GM04503 (cell line): ENCODE measurements around the gene TRIM67.

Source experiments
- DNase-seq: peaks from one replicate; pipeline ENCODE4 v3.0.0-alpha.2; 2012; ENCODE audit warnings: low read depth

TRIM67 gene

GRCh38 chr1:231233735-231234417, 72.0 kb downstream of the TRIM67 start:
- DNase-seq: no peak

DNA sequence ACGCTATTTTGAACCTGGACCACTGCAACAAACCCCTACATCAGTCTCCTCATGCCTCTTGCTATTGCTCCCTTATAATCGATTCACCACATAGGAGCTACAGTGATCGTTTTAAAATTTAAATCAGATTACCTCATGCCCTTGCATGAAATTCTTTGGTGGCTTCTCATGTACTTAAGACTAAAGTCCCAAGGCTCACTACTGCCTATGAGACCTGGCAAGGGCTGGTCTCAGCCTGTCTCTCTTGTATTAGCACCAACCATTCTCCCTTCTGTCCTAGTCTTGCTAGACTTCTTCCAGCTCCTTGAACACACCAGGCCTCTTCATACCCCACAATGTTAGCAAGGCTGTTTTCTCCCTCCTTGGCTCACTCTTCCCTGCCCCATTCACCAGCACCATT, 72.6 kb downstream of the TRIM67 start:
- no peak for DNase-seq

DNA sequence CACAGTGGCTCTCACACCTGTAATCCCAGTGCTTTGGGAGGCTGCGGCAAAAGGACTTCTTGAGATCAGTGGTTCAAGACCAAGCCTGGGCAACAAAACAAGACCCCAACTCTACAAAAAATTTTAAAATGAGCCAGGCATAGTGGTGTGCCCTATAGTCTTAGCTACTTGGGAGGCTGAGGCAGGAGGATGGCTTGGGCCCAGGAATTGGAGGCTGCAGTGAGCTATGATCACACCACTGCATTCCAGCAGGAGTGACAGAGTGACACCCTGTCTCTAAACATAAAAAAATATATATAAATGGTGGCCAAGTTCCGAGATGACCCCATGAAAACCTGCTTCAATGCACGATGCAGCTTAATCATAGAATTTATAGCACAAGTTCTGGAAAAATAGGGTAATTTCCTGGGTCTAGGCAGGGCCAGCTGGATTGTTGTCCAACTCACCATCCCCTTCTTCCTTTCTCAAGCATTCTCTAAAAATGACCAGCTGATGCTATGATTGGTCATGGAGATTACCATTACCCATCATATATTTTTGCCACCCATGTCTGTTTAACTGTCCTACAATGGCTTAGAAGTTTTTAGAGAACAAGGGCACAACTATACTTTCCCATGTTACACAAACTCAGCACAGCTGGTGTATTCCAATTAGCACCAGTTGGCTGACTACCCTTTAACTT, 73.8 kb downstream of the TRIM67 start:
- DNase-seq: no peak

DNA sequence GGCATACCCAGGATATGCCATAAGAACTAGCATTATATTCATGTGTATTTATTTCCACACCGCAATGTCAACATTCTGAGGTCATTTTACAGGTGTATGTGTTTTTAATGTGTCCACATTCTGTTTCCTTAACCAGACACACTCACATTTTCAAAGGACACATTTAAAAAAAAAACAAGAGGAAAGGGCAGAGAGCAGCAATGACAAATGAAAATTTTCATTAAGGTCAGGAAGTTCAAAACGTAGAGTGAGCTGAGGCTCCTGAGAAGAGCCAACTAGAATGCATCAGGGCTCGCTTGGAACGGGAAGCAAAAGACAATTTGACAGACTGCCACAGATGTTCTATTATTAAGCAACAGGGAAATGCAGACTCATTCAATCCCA, 74.3 kb downstream of the TRIM67 start:
- no peak for DNase-seq

DNA sequence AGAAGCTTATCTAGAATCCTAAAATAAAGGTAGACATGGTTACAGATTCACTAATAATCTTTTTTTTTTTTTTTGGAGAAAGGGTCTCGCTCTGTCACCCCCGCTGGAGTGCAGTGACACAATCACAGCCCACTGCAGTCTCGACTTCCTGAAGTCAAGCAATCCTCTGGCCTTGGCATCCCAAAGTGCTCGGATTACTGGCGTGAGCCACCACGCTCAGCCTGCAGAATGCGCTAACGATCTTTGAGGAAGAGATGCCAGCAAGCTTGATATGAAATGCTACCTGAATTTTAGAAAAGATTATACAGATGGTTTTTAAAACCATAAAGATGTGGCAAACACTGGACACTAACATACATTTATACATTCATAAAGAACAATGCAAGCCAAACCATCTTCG, 75.1 kb downstream of the TRIM67 start:
- DNase-seq: no peak

GRCh38 chr1:231238298-231238697, 76.4 kb downstream of the TRIM67 start:
- no peak for DNase-seq

- DNase-seq: no peak
Observed at GRCh38 chr1:231240531-231240882, 78.6 kb downstream of the TRIM67 start.

- DNase-seq: no peak
Observed at GRCh38 chr1:231240883-231241735, 79.3 kb downstream of the TRIM67 start, which contains the start of gene GNPAT. GNPAT (plus strand) TSS chr1:231241212; CDS start chr1:231241379, 167 bp downstream.

DNA sequence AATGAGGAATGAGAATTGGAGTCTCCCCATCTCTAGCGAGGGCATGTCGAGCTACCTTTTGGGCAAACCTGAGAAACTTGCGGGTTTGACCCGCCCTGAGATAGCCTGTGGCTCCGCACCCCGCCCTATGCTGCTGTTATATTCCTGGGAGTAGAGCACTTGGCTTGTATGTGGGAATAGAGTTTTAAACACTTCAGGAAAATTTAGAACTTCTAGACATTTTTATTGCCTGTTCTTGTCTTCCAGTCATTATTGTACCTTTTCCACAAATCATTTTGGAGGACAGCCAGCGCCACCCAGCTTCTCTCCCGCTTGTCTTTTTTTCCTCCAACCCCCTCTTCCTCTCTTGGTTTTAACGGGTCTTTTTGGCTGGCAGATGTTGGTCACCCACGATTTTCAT, 79.9 kb downstream of the TRIM67 start:
- no peak for DNase-seq

DNA sequence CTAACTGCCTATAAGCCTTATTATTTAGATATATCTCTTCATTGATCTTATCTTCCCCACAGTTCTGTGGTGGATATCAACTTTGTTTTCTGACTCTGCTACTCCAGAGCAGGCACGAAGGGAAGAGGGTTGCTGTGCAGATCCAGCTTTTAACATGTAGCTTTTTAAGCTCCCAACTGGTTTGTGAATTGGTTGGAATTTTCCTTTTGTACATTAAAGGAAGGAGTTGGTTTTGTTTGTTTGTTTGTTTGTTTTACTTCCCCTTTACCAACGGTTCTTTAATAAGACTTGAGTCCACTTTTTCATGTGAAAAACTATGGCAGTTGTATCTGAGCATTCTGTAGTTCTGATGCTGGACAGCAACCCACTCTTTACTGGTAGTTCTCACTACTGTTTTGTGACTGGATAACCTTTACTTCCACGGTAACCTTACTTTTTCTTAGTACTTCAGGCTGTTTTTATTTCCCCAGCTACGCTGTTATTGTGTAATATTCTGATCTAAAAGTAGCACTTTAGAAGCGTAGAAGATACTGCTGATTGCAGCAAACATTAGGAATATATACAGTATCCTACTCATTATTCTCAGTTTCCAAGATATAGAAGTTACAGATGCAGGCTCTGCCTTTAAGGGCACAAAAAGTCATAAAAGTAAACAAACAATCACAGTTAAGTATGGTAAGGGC, 80.8 kb downstream of the TRIM67 start:
- DNase-seq: no peak

GRCh38 chr1:231248778-231249177, 86.9 kb downstream of the TRIM67 start:
- no peak for DNase-seq

DNA sequence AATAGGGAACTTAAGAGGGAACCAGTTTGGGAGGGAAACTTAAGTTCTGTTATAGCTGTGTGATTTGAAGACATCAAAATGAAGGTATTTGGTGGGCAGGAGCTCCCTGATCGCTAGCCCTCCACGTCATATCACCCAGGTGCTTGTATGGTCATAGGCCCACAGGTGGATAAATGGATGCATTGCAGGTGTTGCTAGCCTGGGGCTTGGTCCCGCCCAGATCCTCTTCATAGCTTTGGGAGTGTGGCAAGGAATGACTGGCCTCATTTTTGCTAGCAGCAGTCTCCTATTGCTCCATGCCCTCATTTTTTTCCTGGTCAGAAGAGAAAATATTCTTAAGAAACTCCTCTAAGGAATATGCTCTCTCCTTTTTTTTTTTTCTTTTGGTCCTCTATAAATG, 90.5 kb downstream of the TRIM67 start:
- DNase-seq: no peak

DNA sequence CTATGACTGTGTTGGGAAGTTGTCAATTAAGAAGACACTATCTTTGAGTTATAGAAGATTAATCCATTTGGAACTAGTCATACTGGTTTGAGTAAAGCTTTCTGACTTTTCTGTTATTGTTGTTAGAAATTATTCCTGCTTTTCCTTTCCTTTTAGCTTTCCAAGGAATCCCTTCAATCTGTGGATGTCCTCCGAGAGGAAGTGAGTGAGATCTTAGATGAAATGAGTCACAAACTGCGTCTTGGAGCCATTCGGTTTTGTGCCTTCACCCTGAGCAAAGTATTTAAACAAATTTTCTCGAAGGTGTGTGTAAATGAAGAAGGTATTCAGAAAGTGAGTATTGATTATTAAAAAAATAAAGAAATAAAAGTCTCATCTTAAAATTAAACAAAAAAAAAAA, 98.5 kb downstream of the TRIM67 start:
- no peak for DNase-seq

GRCh38 chr1:231264642-231265041, 102.8 kb downstream of the TRIM67 start:
- DNase-seq: no peak

DNA sequence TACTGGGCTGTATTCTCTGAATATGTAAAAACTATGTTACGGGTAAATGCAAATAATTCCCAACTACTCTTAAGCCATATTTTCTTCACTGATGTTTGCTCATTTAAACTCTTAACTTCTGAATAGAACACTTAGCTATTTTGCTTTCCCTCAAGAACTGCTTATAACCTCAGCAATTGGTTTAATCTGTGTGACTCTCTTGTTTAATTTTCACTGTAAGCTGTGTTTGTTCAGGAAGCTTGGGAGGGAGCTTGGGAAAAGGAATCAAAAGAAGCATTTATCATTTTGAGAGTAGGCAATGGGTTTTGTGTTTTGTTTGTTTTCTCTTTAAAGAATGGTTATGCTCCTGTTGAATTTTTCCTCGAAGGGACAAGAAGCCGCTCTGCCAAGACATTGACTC, 103.5 kb downstream of the TRIM67 start:
- no peak for DNase-seq

- DNase-seq: no peak
Observed at GRCh38 chr1:231266811-231267322, 105.0 kb downstream of the TRIM67 start.
